Hepatocyte (in vitro differentiated cells): ENCODE results near the gene SPEG. TPM values are rescaled to one million over a fixed set of nuclear protein-coding genes. Genes with fewer than 3 reads are reported as not detected.
A peak's percentile ranks its signal among the peaks of the same experiment; 100 is the strongest.

Experiments used
- DNase-seq: peaks from one replicate; pipeline ENCODE4 v3.0.0-alpha.2; 2016; ENCODE audit warnings: low spot score
- H2AFZ ChIP-seq: fragments of 200-600 bp; sonication (generic); 2 replicates; pipeline ENCODE4 v1.6.0; 2016; ENCODE audit warnings: antibody characterized with exemption, mild to moderate bottlenecking
- H3K27ac ChIP-seq: fragments of 200-600 bp; sonication (generic); 2 replicates; pipeline ENCODE4 v1.5.1; 2016; ENCODE audit warnings: mild to moderate bottlenecking
- H3K27me3 ChIP-seq: fragments of 200-600 bp; sonication (generic); 2 replicates; pipeline ENCODE4 v1.6.1; 2016
- H3K36me3 ChIP-seq: fragments of 200-600 bp; sonication (generic); replicated peaks from 2 replicates; pipeline ENCODE4 v1.5.1; 2016; ENCODE audit warnings: low read depth; ENCODE audit not compliant: insufficient read depth
- H3K4me1 ChIP-seq: fragments of 200-600 bp; sonication (generic); 2 replicates; pipeline ENCODE4 v1.5.1; 2016; ENCODE audit warnings: mild to moderate bottlenecking, moderate library complexity; ENCODE audit not compliant: insufficient read depth
- H3K4me2 ChIP-seq: fragments of 200-600 bp; sonication (generic); 2 replicates; pipeline ENCODE4 v1.6.0; 2016
- H3K4me3 ChIP-seq: fragments of 200-600 bp; sonication (generic); 2 replicates; pipeline ENCODE4 v1.5.1; 2016; ENCODE audit warnings: mild to moderate bottlenecking
- H3K79me2 ChIP-seq: fragments of 200-600 bp; sonication (generic); 2 replicates; pipeline ENCODE4 v1.6.0; 2017; ENCODE audit warnings: mild to moderate bottlenecking
- H3K9me2 ChIP-seq: fragments of 200-600 bp; sonication (generic); replicated peaks from 2 replicates; pipeline ENCODE4 v1.6.0; 2017; ENCODE audit warnings: mild to moderate bottlenecking; ENCODE audit not compliant: insufficient read depth
- H3K9me3 ChIP-seq: fragments of 200-600 bp; sonication (generic); 2 replicates; pipeline ENCODE4 v1.5.1; 2016; ENCODE audit warnings: low read depth, mild to moderate bottlenecking
- H4K20me1 ChIP-seq: fragments of 200-600 bp; sonication (generic); 2 replicates; pipeline ENCODE4 v1.6.0; 2016; ENCODE audit warnings: mild to moderate bottlenecking; ENCODE audit not compliant: insufficient read depth, poor library complexity, severe bottlenecking
- CTCF ChIP-seq: fragments of 200-600 bp; sonication (generic); IDR thresholded peaks from 2 replicates; pipeline ENCODE4 v1.5.1; 2016; ENCODE audit warnings: antibody characterized with exemption, mild to moderate bottlenecking; ENCODE audit not compliant: poor library complexity
- EZH2 ChIP-seq: fragments of 200-600 bp; sonication (generic); IDR thresholded peaks from 2 replicates; pipeline ENCODE4 v1.6.1; 2016; ENCODE audit warnings: antibody characterized with exemption, mild to moderate bottlenecking, borderline replicate concordance
- EZH2phosphoT487 ChIP-seq: fragments of 200-600 bp; sonication (generic); IDR thresholded peaks from one replicate; pipeline ENCODE4 v1.6.1; 2018; ENCODE audit warnings: antibody characterized with exemption, mild to moderate bottlenecking, low read depth, moderate library complexity; ENCODE audit not compliant: unreplicated experiment, severe bottlenecking
- WGBS: methylation state at CpG from one replicate; pipeline ENCODE4 v1.1.6; 2016; ENCODE audit warnings: low lambda C conversion rate; ENCODE audit errors: missing lambda C conversion rate; 5-methylcytosine and 5-hydroxymethylcytosine counted together
- polyA plus RNA-seq: library from polyadenylated mRNA; unstranded; fragments of >200 nt; fragmentation: Nextera tagmentation; extraction: Ambion mirVana; gene quantifications from 2 replicates; pipeline ENCODE4 v1.2.1, GENCODE V29; 2016
- total RNA-seq: library from RNA; depleted of rRNA; stranded (reverse); fragments of >200 nt; gene quantifications from 2 replicates; pipeline ENCODE4 v1.2.3, GENCODE V29; 2014

Gene SPEG
- total and polyA plus RNA-seq, 2 experiments from 2014 or later = 21.6 to 40.0 TPM

GRCh38 chr2:219386532-219387280 is 47.9 kb upstream of the SPEG start:
- H3K36me3 ChIP-seq = no peaks in the 10 kb centered on the region
- no peaks in the 10 kb centered on the region for H3K9me3 ChIP-seq
- H3K9me2 ChIP-seq = no peaks in the 10 kb centered on the region
- TF ChIP-seq EZH2 = no peak
- TF ChIP-seq EZH2phosphoT487 = no peak
- TF ChIP-seq CTCF = no peak
- WGBS = 56% methylated on average over 19 of the region's 19 CpGs
- peaks cover 2% of the 10 kb centered on the region for H4K20me1 ChIP-seq
- peak overlapping the region; percentile 83 for H3K4me2 ChIP-seq
- H3K79me2 ChIP-seq = peaks cover 7% of the 10 kb centered on the region
- peak overlapping the region; percentile 98 for H3K27ac ChIP-seq
- DNase-seq = no peak
- H3K4me1 ChIP-seq = peaks cover 13% of the 10 kb centered on the region
- peak overlapping the region; percentile 54 for H3K4me3 ChIP-seq
- H3K27me3 ChIP-seq = no peaks in the 10 kb centered on the region
- H2AFZ ChIP-seq = peak overlapping the region; percentile 67

GRCh38 chr2:219387306-219388120 is 47.1 kb upstream of the SPEG start, which contains the start of gene DNPEP:
TSS of gene DNPEP (minus strand) at chr2:219387912. CDS start at chr2:219387794, 118 bp downstream.
- Histone ChIP-seq H3K4me3 (peak within 1 kb of the TSS; percentile 54), H4K20me1 (peaks cover 2% of the 10 kb centered on the region), H3K36me3 (no peaks in the 10 kb centered on the region), H3K4me2 (peak within 1 kb of the TSS; percentile 83), H3K9me3 (no peaks in the 10 kb centered on the region), H3K27me3 (no peaks in the 10 kb centered on the region), H2AFZ (peak within 1 kb of the TSS; percentile 67), H3K79me2 (peaks cover 7% of the 10 kb centered on the region), H3K4me1 (peaks cover 13% of the 10 kb centered on the region), H3K9me2 (no peaks in the 10 kb centered on the region), H3K27ac (peak within 1 kb of the TSS; percentile 98)
- 2% methylated on average over 40 of the region's 76 CpGs for WGBS
- no peak for TF ChIP-seq EZH2
- TF ChIP-seq EZH2phosphoT487 = no peak
- TF ChIP-seq CTCF = no peak
- DNase-seq = peak; percentile 98

- no peaks in the 10 kb centered on the region for H3K9me2 ChIP-seq
- peaks cover 13% of the 10 kb centered on the region for H3K4me1 ChIP-seq
- peak; percentile 99 for DNase-seq
- peaks cover 7% of the 10 kb centered on the region for H3K79me2 ChIP-seq
- H3K4me3 ChIP-seq = no peak overlapping the region
- TF ChIP-seq CTCF (peak; percentile 59), EZH2phosphoT487 (no peak), EZH2 (no peak)
- H3K27ac ChIP-seq = peak overlapping the region; percentile 61
- H3K9me3 ChIP-seq = no peaks in the 10 kb centered on the region
- H3K27me3 ChIP-seq = no peaks in the 10 kb centered on the region
- peaks cover 2% of the 10 kb centered on the region for H4K20me1 ChIP-seq
- peak overlapping the region; percentile 66 for H3K4me2 ChIP-seq
- H2AFZ ChIP-seq = peak overlapping the region; percentile 51
- 6% methylated on average over 16 of the region's 78 CpGs for WGBS
- no peaks in the 10 kb centered on the region for H3K36me3 ChIP-seq
Observed at GRCh38 chr2:219388121-219388906, 46.3 kb upstream of the SPEG start.
